ENCODE measurements around the gene DPF1.
"Not testable (repeated sequence)": the region's sequence is repeated elsewhere in the genome, so short reads cannot be mapped to it uniquely, and the experiment has no call there.

Gene DPF1

DNA sequence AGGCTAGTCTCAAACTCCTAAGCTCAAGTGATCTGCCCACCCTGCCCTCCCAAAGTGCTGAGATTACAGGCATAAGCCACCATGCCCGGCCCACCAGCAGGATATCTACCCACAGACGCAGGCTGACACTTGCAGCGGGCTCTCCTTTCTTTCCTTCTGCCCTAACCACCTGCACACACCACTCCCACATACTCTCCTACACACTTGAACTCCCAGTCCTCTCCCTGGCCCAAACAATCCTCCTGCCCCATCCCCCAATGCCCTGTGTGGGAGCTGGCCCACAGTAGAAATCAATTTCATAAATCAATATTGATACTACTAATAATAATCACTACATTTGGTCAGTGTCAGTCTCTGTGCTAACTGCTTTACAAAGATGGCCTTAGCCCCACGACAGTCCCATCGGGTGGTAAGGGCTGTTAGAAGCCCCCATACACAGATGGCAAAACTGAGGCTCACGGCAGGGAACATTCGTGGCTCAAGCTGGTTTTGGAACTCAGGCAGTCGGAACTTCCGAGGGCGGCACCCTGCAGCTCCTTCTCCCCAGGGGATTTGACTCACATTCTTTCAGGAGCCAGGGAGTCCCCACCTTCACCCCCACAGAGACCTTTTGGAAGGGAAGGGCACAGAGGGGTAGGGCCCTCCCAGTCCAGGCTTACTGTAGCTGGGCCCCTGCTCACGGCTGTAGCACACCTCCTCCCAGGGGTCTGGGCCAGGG lies 3.4 kb upstream of the DPF1 start:
- Histone ChIP-seq H3K27me3 (ENCODE audit: control insufficient read depth, insufficient read depth, low read length) (peaks cover 64% of the 10 kb centered on the region), H3K4me3 (ENCODE audit: low read length) (no peak overlapping the region), H3K36me3 (ENCODE audit: control insufficient read depth, insufficient read depth, low read length) (no peaks in the 10 kb centered on the region), H3K9ac (ENCODE audit: low read length) (no peak overlapping the region), H3K9me3 (ENCODE audit: control insufficient read depth, low read length) (no peaks in the 10 kb centered on the region), H3K4me1 (ENCODE audit: control insufficient read depth, insufficient read depth, low read length) (peaks cover 18% of the 10 kb centered on the region)

DNA sequence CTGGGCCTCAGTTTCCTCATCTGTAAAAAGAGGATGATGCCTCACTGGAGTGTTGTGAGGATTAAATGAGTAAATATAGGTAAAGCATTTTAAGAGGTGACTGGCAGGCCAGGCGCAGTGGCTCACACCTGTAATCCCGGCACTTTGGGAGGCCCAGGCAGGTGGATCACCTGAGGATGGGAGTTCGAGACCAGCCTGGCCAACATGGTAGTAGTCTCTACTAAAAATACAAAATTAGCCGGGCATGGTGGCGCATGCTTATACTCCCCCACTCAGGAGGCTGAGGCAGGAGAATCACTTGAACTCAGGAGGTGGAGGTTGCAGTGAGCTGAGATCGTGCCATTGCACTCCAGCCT lies 819 bp upstream of the DPF1 start:
- not testable (repeated sequence) for H3K4me3 ChIP-seq (ENCODE audit: low read length); H3K36me3 ChIP-seq (ENCODE audit: control insufficient read depth, insufficient read depth, low read length); H3K9ac ChIP-seq (ENCODE audit: low read length); H3K9me3 ChIP-seq (ENCODE audit: control insufficient read depth, low read length)
- H3K4me1 ChIP-seq (ENCODE audit: control insufficient read depth, insufficient read depth, low read length): peaks cover 18% of the 10 kb centered on the region
- H3K27me3 ChIP-seq (ENCODE audit: control insufficient read depth, insufficient read depth, low read length): peaks cover 74% of the 10 kb centered on the region

DNA sequence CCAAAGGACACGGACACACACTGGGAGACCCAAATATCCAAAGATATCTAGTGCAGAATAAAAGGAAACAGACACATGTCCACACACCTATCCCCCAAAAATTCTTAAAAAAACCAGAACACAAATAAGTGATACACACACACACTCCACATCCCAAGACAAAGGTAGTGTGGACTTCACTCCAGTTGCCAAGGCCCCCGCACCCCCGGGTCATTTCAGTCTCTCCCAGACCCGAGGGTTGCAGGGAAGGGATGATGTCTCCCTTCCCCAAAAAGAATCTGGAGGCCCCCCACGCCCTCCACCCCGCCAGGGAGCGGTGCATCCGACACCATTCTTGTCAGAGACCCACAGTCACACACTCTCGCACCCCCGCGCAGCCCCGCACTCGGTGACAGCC lies 407 bp downstream of the DPF1 start:
- Histone ChIP-seq H3K9ac (ENCODE audit: low read length) (no peak overlapping the region), H3K9me3 (ENCODE audit: control insufficient read depth, low read length) (no peaks in the 10 kb centered on the region), H3K4me1 (ENCODE audit: control insufficient read depth, insufficient read depth, low read length) (peaks cover 11% of the 10 kb centered on the region), H3K27me3 (ENCODE audit: control insufficient read depth, insufficient read depth, low read length) (peaks cover 67% of the 10 kb centered on the region), H3K36me3 (ENCODE audit: control insufficient read depth, insufficient read depth, low read length) (no peaks in the 10 kb centered on the region), H3K4me3 (ENCODE audit: low read length) (no peak overlapping the region)

DNA sequence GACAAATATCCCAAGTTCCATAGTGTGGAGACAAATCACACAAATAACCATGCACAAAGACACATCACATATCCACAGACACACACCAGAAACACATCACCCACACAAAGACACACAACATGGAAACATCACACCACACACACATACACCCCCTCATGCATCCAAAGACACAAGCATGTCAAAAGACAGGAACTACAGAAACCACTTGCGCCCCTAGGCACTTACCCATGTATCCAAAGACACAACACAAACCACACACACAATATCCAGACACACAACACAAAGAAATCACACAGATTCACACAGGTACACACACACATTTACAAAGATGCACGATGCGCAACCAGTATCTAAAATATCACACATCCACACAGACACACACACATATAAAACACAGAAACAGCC lies 901 bp downstream of the DPF1 start:
- Histone ChIP-seq H3K36me3 (ENCODE audit: control insufficient read depth, insufficient read depth, low read length) (no peaks in the 10 kb centered on the region), H3K9me3 (ENCODE audit: control insufficient read depth, low read length) (no peaks in the 10 kb centered on the region), H3K4me1 (ENCODE audit: control insufficient read depth, insufficient read depth, low read length) (peaks cover 10% of the 10 kb centered on the region), H3K4me3 (ENCODE audit: low read length) (no peak overlapping the region), H3K9ac (ENCODE audit: low read length) (no peak overlapping the region), H3K27me3 (ENCODE audit: control insufficient read depth, insufficient read depth, low read length) (peaks cover 65% of the 10 kb centered on the region)

DNA sequence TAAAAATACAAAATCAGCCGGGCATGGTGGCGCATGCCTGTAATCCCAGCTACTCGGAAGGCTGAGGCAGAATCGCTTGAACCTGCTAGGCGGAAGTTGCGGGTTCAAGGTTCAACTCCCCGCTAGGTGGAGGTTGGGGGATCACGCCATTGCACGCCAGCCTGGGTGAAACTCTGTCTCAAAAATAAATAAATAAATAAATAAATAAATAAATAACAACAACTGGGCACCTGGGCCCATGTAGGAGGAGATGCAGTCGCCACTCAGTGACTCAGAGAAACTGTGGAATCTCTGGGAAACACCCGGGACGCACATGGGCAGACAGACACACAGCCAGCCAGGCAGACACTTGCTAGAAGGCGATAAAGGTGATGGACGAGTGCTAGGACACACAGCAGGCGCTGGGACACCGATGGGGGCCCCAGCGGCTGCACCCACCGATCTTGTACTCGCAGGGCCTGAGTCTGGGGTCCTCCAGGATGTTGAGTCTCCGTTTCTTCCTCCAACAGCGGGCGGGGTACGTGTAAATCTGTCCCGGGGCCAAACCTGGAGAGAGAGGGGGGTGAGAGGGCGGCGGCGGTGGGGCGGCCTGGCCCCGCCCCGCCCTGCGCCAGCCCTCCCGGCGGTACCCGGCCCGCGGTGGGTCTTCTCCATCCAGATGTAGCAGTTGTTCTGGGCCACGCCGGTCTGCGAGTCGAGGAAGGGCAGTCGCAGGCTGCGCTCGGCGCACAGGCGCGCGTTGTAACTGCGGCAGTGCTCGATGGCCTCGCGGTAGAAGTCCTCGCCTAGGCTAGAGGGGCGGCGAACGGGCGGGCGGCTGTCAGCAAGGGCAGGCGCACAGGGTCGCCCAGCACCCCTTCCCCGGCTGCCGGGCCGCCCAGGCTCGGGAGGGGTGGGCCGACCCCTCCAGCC lies 1.8 kb downstream of the DPF1 start:
- no peaks in the 10 kb centered on the region for H3K36me3 ChIP-seq (ENCODE audit: control insufficient read depth, insufficient read depth, low read length)
- H3K4me3 ChIP-seq (ENCODE audit: low read length): no peak overlapping the region
- H3K9me3 ChIP-seq (ENCODE audit: control insufficient read depth, low read length): no peaks in the 10 kb centered on the region
- peaks cover 10% of the 10 kb centered on the region for H3K4me1 ChIP-seq (ENCODE audit: control insufficient read depth, insufficient read depth, low read length)
- H3K27me3 ChIP-seq (ENCODE audit: control insufficient read depth, insufficient read depth, low read length): peaks cover 56% of the 10 kb centered on the region
- no peak overlapping the region for H3K9ac ChIP-seq (ENCODE audit: low read length)

DNA sequence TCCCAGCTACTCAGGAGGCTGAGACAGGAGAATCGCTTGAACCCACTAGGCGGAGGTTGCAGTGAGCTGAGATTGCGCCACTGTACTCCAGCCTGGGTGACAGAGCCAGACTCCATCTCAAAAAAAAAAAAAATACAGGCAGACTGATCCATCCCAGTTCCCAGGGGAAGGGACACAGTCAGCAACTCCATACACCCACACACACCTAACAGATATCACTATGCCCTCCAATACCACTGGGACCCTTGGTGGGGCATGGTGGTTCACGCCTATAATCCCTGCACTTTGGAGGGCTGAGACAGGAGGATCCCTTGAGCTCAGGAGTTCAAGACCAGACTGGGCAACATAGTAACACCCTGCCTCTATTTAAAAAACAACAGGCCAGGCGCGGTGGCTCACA lies 2.6 kb downstream of the DPF1 start:
- Histone ChIP-seq H3K4me1 (ENCODE audit: control insufficient read depth, insufficient read depth, low read length) (peaks cover 10% of the 10 kb centered on the region), H3K36me3 (ENCODE audit: control insufficient read depth, insufficient read depth, low read length) (no peaks in the 10 kb centered on the region), H3K9ac (ENCODE audit: low read length) (no peak overlapping the region), H3K27me3 (ENCODE audit: control insufficient read depth, insufficient read depth, low read length) (peaks cover 48% of the 10 kb centered on the region), H3K9me3 (ENCODE audit: control insufficient read depth, low read length) (no peaks in the 10 kb centered on the region), H3K4me3 (ENCODE audit: low read length) (no peak overlapping the region)

DNA sequence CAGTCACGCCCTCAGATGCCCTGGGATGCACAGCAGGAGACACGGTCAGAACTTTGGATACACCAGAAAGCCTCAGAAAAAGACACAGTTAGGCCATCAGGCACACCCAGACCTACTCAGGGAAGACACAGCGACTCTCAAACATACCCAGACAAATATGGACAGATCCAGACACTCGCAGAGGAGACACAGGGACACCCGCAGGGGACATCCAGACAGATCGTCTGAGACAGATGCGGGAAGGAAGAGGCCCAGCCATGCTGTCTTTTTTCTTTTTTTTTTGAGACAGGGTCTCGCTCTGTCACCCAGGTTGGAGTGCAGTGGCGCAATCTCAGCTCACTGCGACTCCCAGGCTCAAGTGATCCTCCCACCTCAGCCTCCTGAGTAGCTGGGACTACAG lies 4.8 kb downstream of the DPF1 start:
- Histone ChIP-seq H3K27me3 (ENCODE audit: control insufficient read depth, insufficient read depth, low read length) (peaks cover 31% of the 10 kb centered on the region), H3K9me3 (ENCODE audit: control insufficient read depth, low read length) (no peaks in the 10 kb centered on the region), H3K4me1 (ENCODE audit: control insufficient read depth, insufficient read depth, low read length) (peaks cover 5% of the 10 kb centered on the region), H3K4me3 (ENCODE audit: low read length) (no peak overlapping the region), H3K9ac (ENCODE audit: low read length) (no peak overlapping the region), H3K36me3 (ENCODE audit: control insufficient read depth, insufficient read depth, low read length) (no peaks in the 10 kb centered on the region)

DNA sequence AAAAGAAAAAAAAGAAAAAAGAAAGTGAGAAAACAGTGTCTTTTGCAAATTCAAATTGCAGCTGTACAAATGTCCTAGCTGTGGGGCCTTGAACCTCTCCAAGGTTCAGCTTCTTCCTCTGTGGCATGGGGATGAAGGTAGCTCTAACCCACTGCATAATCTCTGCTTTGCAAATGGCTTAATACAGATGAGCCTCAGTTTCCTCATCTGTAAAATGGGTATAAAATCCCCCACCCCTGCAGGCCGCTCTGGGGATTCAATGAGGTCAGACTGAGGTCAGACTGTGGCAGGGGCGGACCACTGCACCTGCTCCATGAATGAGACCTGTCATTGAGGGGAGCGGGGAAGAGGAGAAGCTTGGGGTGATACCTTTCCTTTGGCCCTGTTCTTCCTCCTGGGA lies 5.8 kb downstream of the DPF1 start:
- Histone ChIP-seq H3K4me3 (ENCODE audit: low read length) (no peak overlapping the region), H3K27me3 (ENCODE audit: control insufficient read depth, insufficient read depth, low read length) (peaks cover 30% of the 10 kb centered on the region), H3K9me3 (ENCODE audit: control insufficient read depth, low read length) (no peaks in the 10 kb centered on the region), H3K4me1 (ENCODE audit: control insufficient read depth, insufficient read depth, low read length) (no peaks in the 10 kb centered on the region), H3K9ac (ENCODE audit: low read length) (no peak overlapping the region), H3K36me3 (ENCODE audit: control insufficient read depth, insufficient read depth, low read length) (no peaks in the 10 kb centered on the region)

DNA sequence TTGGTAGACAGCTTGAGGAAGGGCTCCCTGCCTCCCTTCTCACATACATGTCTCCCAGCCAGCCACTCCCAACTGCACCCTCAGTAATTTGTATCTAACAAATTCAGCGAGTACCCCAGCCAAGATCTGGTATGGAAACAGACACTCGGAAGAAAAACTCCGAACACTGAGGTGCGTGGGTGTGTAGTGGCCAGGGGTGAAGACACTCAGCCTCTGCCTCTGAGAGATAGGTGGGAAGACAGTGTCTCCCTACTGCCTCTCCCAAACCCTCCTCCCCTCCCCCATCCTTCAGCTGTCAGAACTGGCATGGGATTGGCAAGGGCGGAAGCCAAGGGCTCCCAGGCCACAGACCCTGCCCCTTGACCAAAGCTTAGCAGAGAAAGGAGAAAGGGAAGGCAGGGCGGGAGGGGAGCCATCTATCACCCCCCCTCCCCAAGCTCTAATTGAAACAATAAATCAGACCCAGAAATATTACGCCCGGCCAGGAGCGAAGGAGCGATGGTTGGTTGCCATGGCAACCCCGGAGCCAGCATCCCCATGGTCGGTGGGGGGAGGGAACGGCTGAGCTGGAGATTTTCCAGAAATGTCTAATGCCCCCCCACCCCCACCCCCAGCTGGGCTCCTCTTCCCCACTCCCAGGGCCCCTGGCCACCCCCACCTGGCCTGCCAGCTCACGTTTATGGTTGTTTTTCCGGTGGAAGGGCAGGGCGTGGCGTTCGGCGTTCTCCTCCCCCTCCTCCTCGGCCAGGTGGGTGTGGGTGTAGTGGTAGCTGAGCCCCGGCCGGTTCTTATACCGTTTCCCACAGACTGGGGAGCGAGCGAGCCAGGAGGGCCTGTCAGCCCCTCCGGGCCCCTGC lies 7.0 kb downstream of the DPF1 start:
- Histone ChIP-seq H3K4me1 (ENCODE audit: control insufficient read depth, insufficient read depth, low read length) (no peaks in the 10 kb centered on the region), H3K36me3 (ENCODE audit: control insufficient read depth, insufficient read depth, low read length) (no peaks in the 10 kb centered on the region), H3K4me3 (ENCODE audit: low read length) (no peak overlapping the region), H3K9ac (ENCODE audit: low read length) (no peak overlapping the region), H3K9me3 (ENCODE audit: control insufficient read depth, low read length) (no peaks in the 10 kb centered on the region), H3K27me3 (ENCODE audit: control insufficient read depth, insufficient read depth, low read length) (peaks cover 20% of the 10 kb centered on the region)

DNA sequence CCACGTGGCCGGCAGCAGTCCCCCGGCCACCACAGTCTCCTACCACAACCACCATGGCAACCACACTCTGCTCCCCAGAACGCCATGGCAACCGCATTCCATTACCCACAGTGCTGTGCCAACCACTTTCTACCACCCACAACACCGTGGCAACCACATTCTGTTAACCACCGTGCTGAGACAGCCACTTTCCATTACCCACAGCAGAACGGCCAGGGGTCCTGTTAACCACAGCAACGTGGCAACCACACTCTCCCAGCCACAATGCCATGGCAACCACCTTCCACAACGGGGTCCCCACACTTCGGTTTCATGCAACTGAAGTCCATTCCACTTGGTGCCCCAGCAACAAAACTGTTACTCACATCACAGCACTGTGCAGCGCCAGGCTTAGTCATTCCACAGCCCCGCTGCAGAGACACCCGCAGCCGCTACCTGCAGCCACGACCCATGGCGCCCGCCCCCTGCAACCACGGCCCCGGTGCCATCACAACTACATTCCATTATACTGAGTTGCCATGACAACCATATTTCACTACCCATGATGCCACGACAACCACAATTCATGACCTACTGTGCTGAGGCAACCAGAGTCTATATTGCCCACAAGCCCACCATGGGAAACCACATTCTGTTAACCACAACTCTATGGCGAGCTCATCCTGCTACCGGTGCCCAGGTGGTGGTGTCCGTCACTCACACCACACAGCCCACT lies 10.0 kb downstream of the DPF1 start:
- no peak overlapping the region for H3K9ac ChIP-seq (ENCODE audit: low read length)
- peaks cover 35% of the 10 kb centered on the region for H3K27me3 ChIP-seq (ENCODE audit: control insufficient read depth, insufficient read depth, low read length)
- H3K9me3 ChIP-seq (ENCODE audit: control insufficient read depth, low read length): no peaks in the 10 kb centered on the region
- H3K4me1 ChIP-seq (ENCODE audit: control insufficient read depth, insufficient read depth, low read length): peaks cover 13% of the 10 kb centered on the region
- no peak overlapping the region for H3K4me3 ChIP-seq (ENCODE audit: low read length)
- H3K36me3 ChIP-seq (ENCODE audit: control insufficient read depth, insufficient read depth, low read length): no peaks in the 10 kb centered on the region

DNA sequence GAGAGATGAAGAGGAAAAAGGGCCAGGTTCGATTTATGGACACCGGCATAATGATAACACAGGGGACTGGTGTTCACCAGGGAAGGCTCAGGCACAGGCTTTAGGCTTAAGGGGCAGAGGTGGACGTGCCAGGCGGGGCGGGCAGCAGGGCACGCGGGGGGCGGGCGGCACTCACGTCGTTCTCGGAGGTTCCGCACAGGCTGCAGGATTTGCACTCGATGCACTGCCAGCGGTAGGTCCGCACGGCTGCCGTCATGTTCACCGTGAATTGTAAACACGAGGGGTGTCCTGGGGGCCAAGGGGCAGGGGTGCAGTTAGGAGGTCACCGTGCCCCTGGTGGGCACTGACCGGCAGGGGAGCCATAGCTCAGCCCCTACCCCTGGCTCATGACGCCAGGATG lies 10.6 kb downstream of the DPF1 start:
- H3K4me3 ChIP-seq (ENCODE audit: low read length): no peak overlapping the region
- no peaks in the 10 kb centered on the region for H3K36me3 ChIP-seq (ENCODE audit: control insufficient read depth, insufficient read depth, low read length)
- peaks cover 13% of the 10 kb centered on the region for H3K4me1 ChIP-seq (ENCODE audit: control insufficient read depth, insufficient read depth, low read length)
- peaks cover 1% of the 10 kb centered on the region for H3K9me3 ChIP-seq (ENCODE audit: control insufficient read depth, low read length)
- H3K9ac ChIP-seq (ENCODE audit: low read length): no peak overlapping the region
- peaks cover 36% of the 10 kb centered on the region for H3K27me3 ChIP-seq (ENCODE audit: control insufficient read depth, insufficient read depth, low read length)
